SU-DHL-6 (cell line): ENCODE results near the gene AJAP1.

Experiments
- EZH2phosphoT487 ChIP-seq: fragments of 200-600 bp; sonication (generic), shearing (Covaris generic); conservative IDR thresholded peaks from 2 replicates; pipeline ENCODE4 v1.6.1; 2018; ENCODE audit warnings: mild to moderate bottlenecking, antibody characterized with exemption, low read length, moderate library complexity, mixed read lengths
- TF ChIP-seq, protein P1 (sequence below): fragments of 200-600 bp; sonication (generic); IDR thresholded peaks from one replicate; pipeline ENCODE4 v1.5.1; 2017; ENCODE audit warnings: antibody characterized with exemption, mild to moderate bottlenecking, low read length, moderate library complexity; ENCODE audit not compliant: insufficient read depth, poor library complexity, severe bottlenecking

GRCh38 chr1:4684136-4684535 is 29.7 kb downstream of the AJAP1 start:
- TF ChIP-seq, protein P1, sequence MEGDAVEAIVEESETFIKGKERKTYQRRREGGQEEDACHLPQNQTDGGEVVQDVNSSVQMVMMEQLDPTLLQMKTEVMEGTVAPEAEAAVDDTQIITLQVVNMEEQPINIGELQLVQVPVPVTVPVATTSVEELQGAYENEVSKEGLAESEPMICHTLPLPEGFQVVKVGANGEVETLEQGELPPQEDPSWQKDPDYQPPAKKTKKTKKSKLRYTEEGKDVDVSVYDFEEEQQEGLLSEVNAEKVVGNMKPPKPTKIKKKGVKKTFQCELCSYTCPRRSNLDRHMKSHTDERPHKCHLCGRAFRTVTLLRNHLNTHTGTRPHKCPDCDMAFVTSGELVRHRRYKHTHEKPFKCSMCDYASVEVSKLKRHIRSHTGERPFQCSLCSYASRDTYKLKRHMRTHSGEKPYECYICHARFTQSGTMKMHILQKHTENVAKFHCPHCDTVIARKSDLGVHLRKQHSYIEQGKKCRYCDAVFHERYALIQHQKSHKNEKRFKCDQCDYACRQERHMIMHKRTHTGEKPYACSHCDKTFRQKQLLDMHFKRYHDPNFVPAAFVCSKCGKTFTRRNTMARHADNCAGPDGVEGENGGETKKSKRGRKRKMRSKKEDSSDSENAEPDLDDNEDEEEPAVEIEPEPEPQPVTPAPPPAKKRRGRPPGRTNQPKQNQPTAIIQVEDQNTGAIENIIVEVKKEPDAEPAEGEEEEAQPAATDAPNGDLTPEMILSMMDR = no peak
- TF ChIP-seq EZH2phosphoT487 = no peak
